Liver (tissue), 3 donors: ENCODE results near the gene SCUBE3.

Source experiments
- EGR1 ChIP-seq, 2 donors: IDR thresholded peaks; 2 replicates each; pipeline ENCODE4 v1.6.1; 2016 to 2018; ENCODE audit warnings: antibody characterized with exemption in 2 of 2, low read depth in 2 of 2
- RAD21 ChIP-seq, 2 donors: IDR thresholded peaks; 2 replicates each; pipeline ENCODE4 v1.6.1; 2016; ENCODE audit warnings: antibody characterized with exemption in 2 of 2, mild to moderate bottlenecking in 2 of 2
- TF ChIP-seq, protein P1 (sequence below): IDR thresholded peaks from 2 replicates; pipeline ENCODE4 v1.6.1; 2016; ENCODE audit warnings: antibody characterized with exemption, mild to moderate bottlenecking
- TF ChIP-seq, protein P2 (sequence below): fragments of 150-350 bp; IDR thresholded peaks from 2 replicates; pipeline ENCODE4 v1.5.1; 2017; ENCODE audit warnings: improper control_type of control experiment, low read depth, low read length; ENCODE audit not compliant: missing input control
- TF ChIP-seq, protein P3 (sequence below): IDR thresholded peaks from 2 replicates; pipeline ENCODE4 v1.6.1; 2016; ENCODE audit warnings: antibody characterized with exemption
- donor health status: healthy.
- donor health status: healthy.

DNA sequence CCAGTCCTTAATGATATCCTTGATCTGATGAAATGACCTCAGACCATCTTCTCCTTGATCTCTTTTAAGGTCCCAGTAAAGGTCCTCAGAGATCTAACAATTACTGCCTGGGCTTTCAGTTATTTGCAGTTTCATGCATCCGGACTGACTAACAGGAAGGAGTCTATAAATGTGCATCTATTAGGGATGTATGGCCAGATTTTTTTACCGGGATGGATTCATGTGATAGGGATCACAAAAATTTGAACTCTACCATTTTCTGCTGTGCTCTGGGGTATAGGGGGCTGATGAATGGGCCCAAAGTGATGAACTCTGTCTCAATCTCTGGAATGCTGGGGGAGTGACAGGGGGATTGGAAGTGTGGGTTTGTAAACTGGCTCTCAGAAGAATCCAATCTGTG, 36.2 kb upstream of the SCUBE3 start:
- TF ChIP-seq, protein P1, sequence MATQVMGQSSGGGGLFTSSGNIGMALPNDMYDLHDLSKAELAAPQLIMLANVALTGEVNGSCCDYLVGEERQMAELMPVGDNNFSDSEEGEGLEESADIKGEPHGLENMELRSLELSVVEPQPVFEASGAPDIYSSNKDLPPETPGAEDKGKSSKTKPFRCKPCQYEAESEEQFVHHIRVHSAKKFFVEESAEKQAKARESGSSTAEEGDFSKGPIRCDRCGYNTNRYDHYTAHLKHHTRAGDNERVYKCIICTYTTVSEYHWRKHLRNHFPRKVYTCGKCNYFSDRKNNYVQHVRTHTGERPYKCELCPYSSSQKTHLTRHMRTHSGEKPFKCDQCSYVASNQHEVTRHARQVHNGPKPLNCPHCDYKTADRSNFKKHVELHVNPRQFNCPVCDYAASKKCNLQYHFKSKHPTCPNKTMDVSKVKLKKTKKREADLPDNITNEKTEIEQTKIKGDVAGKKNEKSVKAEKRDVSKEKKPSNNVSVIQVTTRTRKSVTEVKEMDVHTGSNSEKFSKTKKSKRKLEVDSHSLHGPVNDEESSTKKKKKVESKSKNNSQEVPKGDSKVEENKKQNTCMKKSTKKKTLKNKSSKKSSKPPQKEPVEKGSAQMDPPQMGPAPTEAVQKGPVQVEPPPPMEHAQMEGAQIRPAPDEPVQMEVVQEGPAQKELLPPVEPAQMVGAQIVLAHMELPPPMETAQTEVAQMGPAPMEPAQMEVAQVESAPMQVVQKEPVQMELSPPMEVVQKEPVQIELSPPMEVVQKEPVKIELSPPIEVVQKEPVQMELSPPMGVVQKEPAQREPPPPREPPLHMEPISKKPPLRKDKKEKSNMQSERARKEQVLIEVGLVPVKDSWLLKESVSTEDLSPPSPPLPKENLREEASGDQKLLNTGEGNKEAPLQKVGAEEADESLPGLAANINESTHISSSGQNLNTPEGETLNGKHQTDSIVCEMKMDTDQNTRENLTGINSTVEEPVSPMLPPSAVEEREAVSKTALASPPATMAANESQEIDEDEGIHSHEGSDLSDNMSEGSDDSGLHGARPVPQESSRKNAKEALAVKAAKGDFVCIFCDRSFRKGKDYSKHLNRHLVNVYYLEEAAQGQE: no peak
- TF ChIP-seq EGR1 (IDR thresholded peaks at IDR 0.05; ENCODE audit: low read depth in 2 of 2): no peak
- TF ChIP-seq, protein P2, sequence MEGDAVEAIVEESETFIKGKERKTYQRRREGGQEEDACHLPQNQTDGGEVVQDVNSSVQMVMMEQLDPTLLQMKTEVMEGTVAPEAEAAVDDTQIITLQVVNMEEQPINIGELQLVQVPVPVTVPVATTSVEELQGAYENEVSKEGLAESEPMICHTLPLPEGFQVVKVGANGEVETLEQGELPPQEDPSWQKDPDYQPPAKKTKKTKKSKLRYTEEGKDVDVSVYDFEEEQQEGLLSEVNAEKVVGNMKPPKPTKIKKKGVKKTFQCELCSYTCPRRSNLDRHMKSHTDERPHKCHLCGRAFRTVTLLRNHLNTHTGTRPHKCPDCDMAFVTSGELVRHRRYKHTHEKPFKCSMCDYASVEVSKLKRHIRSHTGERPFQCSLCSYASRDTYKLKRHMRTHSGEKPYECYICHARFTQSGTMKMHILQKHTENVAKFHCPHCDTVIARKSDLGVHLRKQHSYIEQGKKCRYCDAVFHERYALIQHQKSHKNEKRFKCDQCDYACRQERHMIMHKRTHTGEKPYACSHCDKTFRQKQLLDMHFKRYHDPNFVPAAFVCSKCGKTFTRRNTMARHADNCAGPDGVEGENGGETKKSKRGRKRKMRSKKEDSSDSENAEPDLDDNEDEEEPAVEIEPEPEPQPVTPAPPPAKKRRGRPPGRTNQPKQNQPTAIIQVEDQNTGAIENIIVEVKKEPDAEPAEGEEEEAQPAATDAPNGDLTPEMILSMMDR: no peak
- TF ChIP-seq, protein P3, sequence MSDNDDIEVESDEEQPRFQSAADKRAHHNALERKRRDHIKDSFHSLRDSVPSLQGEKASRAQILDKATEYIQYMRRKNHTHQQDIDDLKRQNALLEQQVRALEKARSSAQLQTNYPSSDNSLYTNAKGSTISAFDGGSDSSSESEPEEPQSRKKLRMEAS: no peak
- TF ChIP-seq RAD21 (IDR thresholded peaks at IDR 0.05): no peak
